Nucleus accumbens (tissue), 56 donors: ENCODE results near the gene EPHA6.

Experiments
- DNase-seq, 56 donors: peaks; one replicate each; lab custom pipeline; 2025; lab: John Stamatoyannopoulos, UW

Gene EPHA6

GRCh38 chr3:96813820-96814650 lies at the start of gene EPHA6:
TSS of gene EPHA6 (plus strand) at chr3:96814594.
- DNase-seq: peak in 45 of 56 donors; percentile 9 to 88 (median 49)

- no peak for DNase-seq
These were observed 37.6 kb upstream of the EPHA6 start for GRCh38 chr3:96776818-96777217.

DNA sequence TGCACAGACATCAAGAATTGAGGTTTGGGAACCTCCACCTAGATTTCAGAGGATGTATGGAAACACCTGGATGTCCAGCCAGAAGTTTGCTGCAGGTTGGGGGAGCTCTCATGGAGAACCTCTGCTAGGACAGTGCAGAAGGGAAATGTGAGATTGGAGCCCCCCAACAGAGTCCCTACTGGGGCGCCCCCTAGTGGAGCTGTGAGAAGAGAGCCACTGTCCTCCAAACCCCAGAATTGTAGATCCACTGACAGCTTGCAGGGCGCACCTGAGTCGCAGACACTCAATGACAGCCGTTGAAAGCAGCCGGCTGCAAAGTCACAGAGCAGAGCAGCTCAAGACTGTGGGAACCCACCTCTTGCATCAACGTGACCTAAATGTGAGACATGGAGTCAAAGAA lies 34.6 kb upstream of the EPHA6 start:
- no peak for DNase-seq

GRCh38 chr3:96796101-96796500 lies 18.3 kb upstream of the EPHA6 start:
- no peak for DNase-seq

- DNase-seq: no peak
These were observed 10.5 kb upstream of the EPHA6 start for GRCh38 chr3:96803870-96804269.

DNA sequence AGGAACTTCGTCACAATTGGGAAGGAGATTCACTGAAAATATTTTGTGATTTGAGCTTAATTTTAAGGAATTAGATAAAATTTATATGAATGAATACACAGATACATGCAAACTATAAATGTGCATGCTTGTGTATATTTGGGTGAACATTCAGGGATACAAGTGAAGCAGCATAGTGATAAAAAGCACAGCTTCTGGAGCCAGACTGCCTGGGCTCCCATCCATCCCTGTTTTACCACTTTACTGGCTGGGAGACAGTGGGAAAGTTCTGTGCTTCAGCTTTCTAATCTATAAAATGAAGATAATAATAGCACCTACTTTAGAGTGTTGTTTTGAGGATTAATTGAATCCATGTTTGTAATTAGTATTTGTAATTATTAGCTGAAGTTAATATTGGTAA lies 8.1 kb upstream of the EPHA6 start:
- no peak for DNase-seq

DNA sequence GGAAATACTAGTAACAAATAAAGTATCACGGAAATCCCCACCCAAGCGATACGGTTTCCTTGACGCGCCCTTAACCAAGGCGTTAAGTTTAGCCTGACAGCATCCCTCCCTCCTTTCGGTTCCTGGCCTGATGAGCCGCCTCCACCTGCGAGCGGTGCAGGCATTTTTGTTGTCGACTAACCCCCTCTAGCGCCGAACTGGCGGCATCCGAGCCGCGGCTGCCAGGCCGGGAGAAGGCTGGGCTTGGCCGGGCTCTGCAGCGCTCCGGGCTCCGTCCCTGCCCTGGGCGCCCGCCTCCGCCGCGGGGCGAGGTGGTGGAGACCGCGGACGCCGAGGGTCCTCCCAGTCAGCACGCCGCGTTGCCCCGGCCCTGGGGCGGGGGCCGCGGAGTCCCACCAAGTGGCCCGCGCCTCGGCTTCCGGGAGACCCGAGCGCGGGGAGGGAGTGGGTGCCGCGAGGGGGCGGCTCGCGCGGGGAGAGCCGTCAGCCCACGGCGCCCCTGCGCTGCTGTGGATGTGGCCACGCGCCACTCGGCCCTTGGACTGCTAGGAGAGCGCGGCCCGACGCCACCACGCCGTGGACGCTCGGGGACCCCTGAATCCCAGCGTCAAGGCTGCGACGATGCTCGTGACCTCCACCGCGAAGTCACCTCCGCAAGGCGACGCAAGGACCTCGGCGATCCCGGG lies 1.1 kb upstream of the EPHA6 start:
- peak in 52 of 56 donors; percentile 12 to 86 (median 57) for DNase-seq

DNA sequence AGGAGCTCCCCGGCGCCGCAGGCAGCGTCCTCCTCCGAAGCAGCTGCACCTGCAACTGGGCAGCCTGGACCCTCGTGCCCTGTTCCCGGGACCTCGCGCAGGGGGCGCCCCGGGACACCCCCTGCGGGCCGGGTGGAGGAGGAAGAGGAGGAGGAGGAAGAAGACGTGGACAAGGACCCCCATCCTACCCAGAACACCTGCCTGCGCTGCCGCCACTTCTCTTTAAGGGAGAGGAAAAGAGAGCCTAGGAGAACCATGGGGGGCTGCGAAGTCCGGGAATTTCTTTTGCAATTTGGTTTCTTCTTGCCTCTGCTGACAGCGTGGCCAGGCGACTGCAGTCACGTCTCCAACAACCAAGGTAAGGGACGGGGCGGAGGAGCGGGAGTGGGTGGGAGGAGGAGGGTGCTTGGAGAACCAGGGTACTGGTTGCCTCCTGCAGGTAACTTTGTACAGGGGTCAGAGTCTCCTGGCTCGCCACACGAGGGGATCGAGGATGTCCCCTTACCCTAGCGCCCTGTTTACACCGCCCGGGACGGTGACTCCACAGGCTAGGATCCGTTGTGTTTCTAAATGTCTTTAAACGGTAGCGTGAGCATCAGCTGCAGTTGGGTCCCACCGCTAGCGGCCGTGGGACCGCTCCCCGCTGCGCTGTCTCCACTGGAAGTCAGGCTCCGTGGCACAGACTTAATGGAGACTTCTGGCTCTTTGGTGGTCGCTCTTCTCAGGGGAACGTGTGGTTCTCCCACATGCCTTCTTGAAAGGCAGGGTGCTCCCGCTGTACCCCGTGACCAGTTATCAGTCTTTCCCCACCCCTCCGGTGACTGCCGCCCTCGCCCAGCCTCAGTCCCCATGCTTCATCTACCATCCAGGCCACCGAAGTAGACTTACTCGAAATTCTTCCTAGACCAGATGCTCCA lies 515 bp downstream of the EPHA6 start:
- DNase-seq: peak in 25 of 56 donors; percentile 3 to 66 (median 38)

- peak in 6 of 56 donors; percentile 1 to 43 (median 6) for DNase-seq
These were observed 16.8 kb downstream of the EPHA6 start for GRCh38 chr3:96831175-96831574.

- no peak for DNase-seq
These were observed 18.9 kb downstream of the EPHA6 start for GRCh38 chr3:96833301-96833700.

DNA sequence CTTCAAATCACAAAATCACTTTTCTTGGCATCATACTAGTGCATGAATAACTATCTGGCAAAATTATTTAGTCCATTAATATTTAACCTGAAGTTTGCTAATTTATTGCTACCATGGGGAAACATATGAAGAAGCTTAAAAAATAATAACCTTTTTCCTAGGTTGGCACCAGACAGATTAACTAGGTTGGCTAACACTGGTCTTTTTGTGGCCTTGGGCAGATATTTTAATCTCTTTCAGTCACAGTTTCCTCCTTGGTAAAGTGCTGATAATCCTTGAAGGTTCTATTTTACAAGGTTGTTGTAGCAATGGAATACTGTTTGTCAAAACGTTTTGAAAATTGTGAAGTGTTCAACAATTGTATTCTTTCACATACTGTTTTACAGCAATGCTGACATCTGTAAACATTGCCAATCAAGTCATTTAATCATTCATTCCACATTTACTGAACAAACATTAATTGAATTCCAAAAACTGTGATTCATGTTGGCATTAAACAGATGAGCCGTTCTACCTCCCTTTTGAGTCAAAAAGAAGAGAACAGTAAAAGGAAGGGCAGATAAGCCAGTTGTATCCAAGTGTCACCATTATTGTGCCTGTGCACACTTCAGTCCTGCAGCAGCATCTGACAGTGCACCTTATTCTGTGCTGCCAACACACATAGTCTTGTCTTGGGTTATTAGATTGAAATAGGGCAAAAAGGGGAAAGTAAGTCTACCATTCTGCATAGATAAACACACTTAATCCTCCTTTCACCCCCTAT lies 21.9 kb downstream of the EPHA6 start:
- no peak for DNase-seq

DNA sequence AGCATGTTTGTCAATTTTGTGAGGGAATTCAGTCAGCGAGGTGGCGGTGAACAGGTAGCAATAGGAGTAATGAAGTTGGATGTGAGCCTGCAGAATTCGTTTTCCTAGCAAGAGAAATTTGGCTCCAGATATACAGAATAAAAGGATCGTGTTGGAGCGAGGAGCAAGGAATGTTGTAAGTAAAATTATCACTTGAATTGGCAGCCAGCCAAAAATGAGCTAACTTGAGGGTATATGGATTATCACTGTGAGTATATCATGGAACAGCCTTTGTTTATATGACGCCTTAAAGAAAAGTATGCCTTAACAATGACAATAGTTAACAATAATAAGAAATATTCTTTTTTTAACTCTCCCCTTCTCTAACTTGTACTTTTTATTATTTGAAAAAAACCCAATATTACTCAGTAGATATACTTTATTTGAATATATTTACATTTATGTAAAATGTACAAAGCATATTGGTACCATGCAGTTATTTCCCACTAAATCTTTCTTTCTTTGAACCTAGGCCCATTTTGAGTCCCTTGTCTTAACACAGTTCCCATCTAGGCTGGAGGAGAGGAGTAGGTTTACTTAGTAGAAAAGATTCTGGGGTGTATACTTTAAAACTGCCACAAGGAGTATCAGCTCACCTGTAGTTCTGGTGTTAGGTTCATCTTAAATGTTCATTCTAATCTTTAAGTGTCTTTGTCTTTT lies 29.3 kb downstream of the EPHA6 start:
- no peak for DNase-seq

DNA sequence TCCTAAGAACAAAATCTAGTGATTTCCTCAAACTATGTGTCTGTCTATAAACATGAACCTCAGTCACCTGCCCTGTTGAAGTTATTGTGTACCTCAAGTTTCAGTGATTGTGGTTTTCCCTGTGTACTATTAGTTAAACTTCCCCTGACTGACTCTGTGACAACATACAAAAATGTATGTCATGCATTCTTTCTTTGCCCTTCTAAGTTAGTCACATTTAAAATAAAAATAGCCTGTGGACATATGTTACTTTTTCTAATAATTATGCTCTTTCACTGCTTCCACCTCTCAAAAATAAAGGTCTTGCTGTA lies 29.8 kb downstream of the EPHA6 start:
- DNase-seq: no peak

GRCh38 chr3:96852849-96853248 lies 38.5 kb downstream of the EPHA6 start:
- no peak for DNase-seq

DNA sequence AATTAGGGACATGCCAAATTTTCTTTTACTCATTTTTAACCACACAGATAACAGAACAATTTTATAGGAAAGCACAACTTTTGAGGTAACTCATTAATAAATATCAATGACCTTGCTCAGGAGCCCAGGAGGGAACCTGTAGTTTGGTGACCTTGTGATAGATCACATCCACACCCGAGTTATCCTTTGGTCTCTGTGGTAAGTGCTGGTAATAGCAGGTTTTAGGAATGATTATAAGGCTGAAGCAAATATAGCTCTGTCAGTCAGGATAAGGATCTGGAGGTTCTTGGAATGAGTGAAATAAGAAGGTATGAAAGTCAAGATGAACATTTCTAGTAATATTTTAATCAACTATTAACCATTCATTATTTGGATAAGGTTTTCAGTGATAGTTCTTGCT lies 46.5 kb downstream of the EPHA6 start:
- no peak for DNase-seq

DNA sequence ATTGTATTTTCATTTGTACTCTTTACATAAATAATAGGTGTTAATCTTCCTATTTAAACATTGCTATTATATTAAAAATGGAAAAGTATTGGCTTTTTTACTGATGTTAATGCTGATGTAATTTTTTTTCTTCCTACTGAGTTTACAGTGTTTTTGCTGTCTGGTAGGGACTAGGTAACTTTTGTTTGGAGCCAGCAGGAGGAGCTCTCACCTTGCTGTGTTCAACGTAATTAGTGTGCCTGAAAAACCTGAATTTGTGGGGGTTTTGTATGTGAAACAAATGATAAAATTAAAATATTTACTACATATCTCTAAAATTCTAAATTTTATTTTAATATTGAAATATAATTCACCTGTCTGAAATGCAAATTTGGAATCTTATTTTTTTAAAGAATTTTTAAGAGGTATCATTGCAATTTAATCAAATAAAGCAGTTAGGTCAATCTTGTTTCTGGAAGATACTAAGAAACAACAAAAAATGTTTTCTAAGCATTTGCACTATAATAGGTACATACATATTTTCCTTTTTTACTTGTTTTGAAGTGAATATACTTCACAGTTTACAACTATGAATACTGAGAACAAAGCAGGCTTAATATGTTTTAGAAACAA lies 48.8 kb downstream of the EPHA6 start:
- DNase-seq: peak in 9 of 56 donors; percentile 0 to 50 (median 1)

GRCh38 chr3:96865605-96866004 lies 51.2 kb downstream of the EPHA6 start:
- DNase-seq: no peak

GRCh38 chr3:96869316-96869715 lies 54.9 kb downstream of the EPHA6 start:
- no peak for DNase-seq

DNA sequence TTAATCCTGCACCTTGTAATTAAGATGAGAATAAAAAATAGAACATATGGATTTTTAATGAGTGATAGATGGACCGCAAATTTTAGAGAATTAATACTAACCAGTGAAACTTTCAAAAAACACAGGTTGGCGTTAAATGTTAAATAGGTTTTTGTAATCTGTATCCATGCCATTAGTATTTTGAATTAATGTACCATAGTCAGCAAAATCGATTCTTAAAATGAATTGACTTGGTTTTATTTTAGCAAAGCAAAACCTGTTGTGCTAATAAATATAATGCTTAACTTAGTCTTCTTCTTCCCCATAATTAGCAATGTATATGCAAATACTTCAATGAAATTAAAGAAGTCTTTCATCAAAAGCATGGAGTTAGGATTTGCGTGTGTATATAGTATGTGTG lies 63.1 kb downstream of the EPHA6 start:
- DNase-seq: no peak
